Measurements from ENCODE around the gene RTN1. TPM values are rescaled to one million over a fixed set of nuclear protein-coding genes. Genes with fewer than 3 reads are reported as not detected.

RTN1 gene
- total RNA-seq, 1 donor from 2014 or later: 11.1 TPM

GRCh38 chr14:59787045-59787674 lies 83.4 kb downstream of the RTN1 start:
- Mint-ChIP-seq H3K27ac (no peak overlapping the region), H3K27me3 (no peaks in the 10 kb centered on the region), H3K36me3 (no peaks in the 10 kb centered on the region), H3K4me3 (no peak overlapping the region), H3K4me1 (ENCODE audit: unreplicated experiment) (peaks cover 11% of the 10 kb centered on the region), H3K9me3 (no peaks in the 10 kb centered on the region)
- no peak for DNase-seq (ENCODE audit: extremely low spot score, unreplicated experiment)
- no peak for TF ChIP-seq CTCF (conservative IDR thresholded peaks at IDR 0.05)

GRCh38 chr14:59785629-59786028 lies 84.9 kb downstream of the RTN1 start:
- Mint-ChIP-seq H3K36me3 (no peaks in the 10 kb centered on the region), H3K9me3 (no peaks in the 10 kb centered on the region), H3K4me3 (no peak overlapping the region), H3K4me1 (ENCODE audit: unreplicated experiment) (peaks cover 11% of the 10 kb centered on the region), H3K27ac (no peak overlapping the region), H3K27me3 (no peaks in the 10 kb centered on the region)
- no peak for DNase-seq (ENCODE audit: extremely low spot score, unreplicated experiment)
- TF ChIP-seq CTCF (conservative IDR thresholded peaks at IDR 0.05): no peak

- H3K4me1 Mint-ChIP-seq (ENCODE audit: unreplicated experiment): peaks cover 11% of the 10 kb centered on the region
- no peaks in the 10 kb centered on the region for H3K9me3 Mint-ChIP-seq
- no peak overlapping the region for H3K27ac Mint-ChIP-seq
- no peak overlapping the region for H3K4me3 Mint-ChIP-seq
- no peak for TF ChIP-seq CTCF (conservative IDR thresholded peaks at IDR 0.05)
- H3K27me3 Mint-ChIP-seq: no peaks in the 10 kb centered on the region
- no peaks in the 10 kb centered on the region for H3K36me3 Mint-ChIP-seq
- DNase-seq (ENCODE audit: extremely low spot score, unreplicated experiment): no peak
Measured at GRCh38 chr14:59782760-59783159, 87.8 kb downstream of the RTN1 start.

GRCh38 chr14:59777006-59777579 lies 93.5 kb downstream of the RTN1 start:
- no peaks in the 10 kb centered on the region for H3K27me3 Mint-ChIP-seq
- H3K27ac Mint-ChIP-seq: no peak overlapping the region
- peaks cover 12% of the 10 kb centered on the region for H3K4me1 Mint-ChIP-seq (ENCODE audit: unreplicated experiment)
- TF ChIP-seq CTCF (conservative IDR thresholded peaks at IDR 0.05): no peak
- no peaks in the 10 kb centered on the region for H3K9me3 Mint-ChIP-seq
- no peak overlapping the region for H3K4me3 Mint-ChIP-seq
- no peak for DNase-seq (ENCODE audit: extremely low spot score, unreplicated experiment)
- H3K36me3 Mint-ChIP-seq: no peaks in the 10 kb centered on the region

GRCh38 chr14:59776468-59776867 lies 94.1 kb downstream of the RTN1 start:
- peaks cover 12% of the 10 kb centered on the region for H3K4me1 Mint-ChIP-seq (ENCODE audit: unreplicated experiment)
- H3K9me3 Mint-ChIP-seq: no peaks in the 10 kb centered on the region
- no peaks in the 10 kb centered on the region for H3K36me3 Mint-ChIP-seq
- H3K27ac Mint-ChIP-seq: no peak overlapping the region
- DNase-seq (ENCODE audit: extremely low spot score, unreplicated experiment): no peak
- H3K27me3 Mint-ChIP-seq: no peaks in the 10 kb centered on the region
- no peak overlapping the region for H3K4me3 Mint-ChIP-seq
- TF ChIP-seq CTCF (conservative IDR thresholded peaks at IDR 0.05): no peak

All from type B pancreatic cell (in vitro differentiated cells).